ENCODE results near the gene TRIM33. TPM values are rescaled to one million over a fixed set of nuclear protein-coding genes. Genes with fewer than 3 reads are reported as not detected.

Gene TRIM33
- total RNA-seq, 1 experiment from 2014 or later: 41.2 TPM

GRCh38 chr1:114395863-114396262, 115.1 kb downstream of the TRIM33 start:
- H3K4me2 ChIP-seq (ENCODE audit: low read length): no peak overlapping the region
- intact Hi-C loops (cut with micrococcal nuclease): no loop called here
- no peaks in the 10 kb centered on the region for H3K27me3 ChIP-seq (ENCODE audit: insufficient read depth, low read length)
- no peak for TF ChIP-seq CTCF (IDR thresholded peaks at IDR 0.05 in 2 of 3, conservative IDR thresholded peaks at IDR 0.05 in 1 of 3; ENCODE audit: borderline replicate concordance in 1 of 3, insufficient read depth in 1 of 3, low read depth in 2 of 3, low read length in 2 of 3)
- TF ChIP-seq POLR2AphosphoS5 (IDR thresholded peaks at IDR 0.05; ENCODE audit: low read depth, low read length): no peak
- no peak for TF ChIP-seq EZH2phosphoT487 (IDR thresholded peaks at IDR 0.05; ENCODE audit: borderline replicate concordance)
- no peak for TF ChIP-seq MAX (IDR thresholded peaks at IDR 0.05)
- no peak for TF ChIP-seq FOSL1 (IDR thresholded peaks at IDR 0.05; ENCODE audit: low read depth)
- no peak for TF ChIP-seq JUND (IDR thresholded peaks at IDR 0.05)
- no peak for TF ChIP-seq CEBPB (IDR thresholded peaks at IDR 0.05; ENCODE audit: low read depth)
- TF ChIP-seq EGR1 (IDR thresholded peaks at IDR 0.05; ENCODE audit: low read depth): no peak
- TF ChIP-seq TCF7L2 (IDR thresholded peaks at IDR 0.05; ENCODE audit: borderline replicate concordance, extremely low read depth, insufficient read depth, insufficient read length): no peak
- DNase-seq (ENCODE audit: low read depth, low spot score): no peak
- no peaks in the 10 kb centered on the region for H3K9me2 ChIP-seq (ENCODE audit: insufficient read depth)
- POLR2A ChIA-PET: no interaction called here
- H3K9ac ChIP-seq (ENCODE audit: low read length): no peak overlapping the region
- no peak overlapping the region for H3K4me3 ChIP-seq (replicated peaks in 1 of 2; ENCODE audit: low read depth in 1 of 2, low read length in 2 of 2)
- no peaks in the 10 kb centered on the region for H3K9me3 ChIP-seq (ENCODE audit: control insufficient read depth in 1 of 2, insufficient read depth in 1 of 2, low read depth in 1 of 2, low read length in 2 of 2)
- H3K79me2 ChIP-seq (ENCODE audit: insufficient read depth, low read length): no peaks in the 10 kb centered on the region
- no peak overlapping the region for H2AFZ ChIP-seq (ENCODE audit: low read depth, low read length, poor library complexity, severe bottlenecking)
- BruUV-seq (replicated peaks): no TSS peak
- H3K27ac ChIP-seq (ENCODE audit: low read depth, low read length): no peak overlapping the region
- no peak for ATAC-seq
- peaks cover 11 to 19% of the 10 kb centered on the region in 2 experiments; a peak in 3 of 4 replicates for H3K36me3 ChIP-seq (ENCODE audit: control insufficient read depth in 1 of 2, insufficient read depth in 2 of 2, low read length in 2 of 2)
- no peaks in the 10 kb centered on the region for H4K20me1 ChIP-seq (ENCODE audit: insufficient read depth)
- H3K4me1 ChIP-seq (ENCODE audit: control insufficient read depth in 1 of 2, insufficient read depth in 2 of 2, low read length in 2 of 2): no peaks in the 10 kb centered on the region
- CTCF ChIA-PET: no interaction called here
- RAD21 ChIA-PET (ENCODE audit: low non-redundant PET in 1 of 2, low total read pairs in 2 of 2, uncharacterized antibody in 2 of 2, unreplicated experiment in 2 of 2): no interaction called here

GRCh38 chr1:114390960-114391359, 120.0 kb downstream of the TRIM33 start:
- ATAC-seq: no peak
- no peaks in the 10 kb centered on the region for H3K9me2 ChIP-seq (ENCODE audit: insufficient read depth)
- H3K9ac ChIP-seq (ENCODE audit: low read length): no peak overlapping the region
- ChIA-PET CTCF (no interaction called here), RAD21 (ENCODE audit: low non-redundant PET in 1 of 2, low total read pairs in 2 of 2, uncharacterized antibody in 2 of 2, unreplicated experiment in 2 of 2) (no interaction called here), POLR2A (no interaction called here)
- no peaks in the 10 kb centered on the region for H3K9me3 ChIP-seq (ENCODE audit: control insufficient read depth in 1 of 2, insufficient read depth in 1 of 2, low read depth in 1 of 2, low read length in 2 of 2)
- no peak overlapping the region for H3K4me2 ChIP-seq (ENCODE audit: low read length)
- no TSS peak for BruUV-seq (replicated peaks)
- no peaks in the 10 kb centered on the region for H3K4me1 ChIP-seq (ENCODE audit: control insufficient read depth in 1 of 2, insufficient read depth in 2 of 2, low read length in 2 of 2)
- H3K36me3 ChIP-seq (ENCODE audit: control insufficient read depth in 1 of 2, insufficient read depth in 2 of 2, low read length in 2 of 2): peaks cover 0 to 5% of the 10 kb centered on the region in 2 experiments; a peak in 2 of 4 replicates
- DNase-seq (ENCODE audit: low read depth, low spot score): no peak
- no peak overlapping the region for H3K27ac ChIP-seq (ENCODE audit: low read depth, low read length)
- H4K20me1 ChIP-seq (ENCODE audit: insufficient read depth): no peaks in the 10 kb centered on the region
- H2AFZ ChIP-seq (ENCODE audit: low read depth, low read length, poor library complexity, severe bottlenecking): no peak overlapping the region
- no peak overlapping the region for H3K4me3 ChIP-seq (replicated peaks in 1 of 2; ENCODE audit: low read depth in 1 of 2, low read length in 2 of 2)
- H3K27me3 ChIP-seq (ENCODE audit: insufficient read depth, low read length): no peaks in the 10 kb centered on the region
- intact Hi-C loops (cut with micrococcal nuclease): no loop called here
- no peaks in the 10 kb centered on the region for H3K79me2 ChIP-seq (ENCODE audit: insufficient read depth, low read length)
- no peak for TF ChIP-seq FOSL1 (IDR thresholded peaks at IDR 0.05; ENCODE audit: low read depth)
- TF ChIP-seq SIN3A (IDR thresholded peaks at IDR 0.05; ENCODE audit: low read depth): no peak
- no peak for TF ChIP-seq YY1 (IDR thresholded peaks at IDR 0.05; ENCODE audit: extremely low read depth, insufficient replicate concordance, low read depth, low read length)
- TF ChIP-seq MAX (IDR thresholded peaks at IDR 0.05): no peak
- TF ChIP-seq JUND (IDR thresholded peaks at IDR 0.05): no peak
- no peak for TF ChIP-seq ZNF274 (IDR thresholded peaks at IDR 0.05; ENCODE audit: low read depth, low read length)
- TF ChIP-seq SRF (IDR thresholded peaks at IDR 0.05; ENCODE audit: low read depth): no peak
- no peak for TF ChIP-seq ELF1 (IDR thresholded peaks at IDR 0.05; ENCODE audit: borderline replicate concordance, low read depth)
- no peak for TF ChIP-seq SP1 (IDR thresholded peaks at IDR 0.05; ENCODE audit: low read depth)
- no peak for TF ChIP-seq POLR2A (IDR thresholded peaks at IDR 0.05; ENCODE audit: borderline replicate concordance, extremely low read depth, insufficient read depth, insufficient read length)
- no peak for TF ChIP-seq CBX3 (IDR thresholded peaks at IDR 0.05; ENCODE audit: low read depth)
- no peak for TF ChIP-seq POLR2AphosphoS5 (IDR thresholded peaks at IDR 0.05; ENCODE audit: low read depth, low read length)
- TF ChIP-seq CTCF (IDR thresholded peaks at IDR 0.05 in 2 of 3, conservative IDR thresholded peaks at IDR 0.05 in 1 of 3; ENCODE audit: borderline replicate concordance in 1 of 3, insufficient read depth in 1 of 3, low read depth in 2 of 3, low read length in 2 of 3): no peak
